NCI-H2081 (cell line): Measurements from ENCODE around the gene DERL3.

Experiments used
- DNase-seq, 2 experiments: peaks; one replicate each; lab custom pipeline; 2025; lab: John Stamatoyannopoulos, UW

The DERL3 gene

GRCh38 chr22:23831261-23831660 is 7.5 kb downstream of the DERL3 start:
- no peak for DNase-seq

GRCh38 chr22:23829845-23830372 is 8.9 kb downstream of the DERL3 start:
- DNase-seq: no peak

GRCh38 chr22:23828800-23829680 is 9.8 kb downstream of the DERL3 start:
- no peak for DNase-seq

- no peak for DNase-seq
Observed at GRCh38 chr22:23827351-23827995, 11.3 kb downstream of the DERL3 start.

GRCh38 chr22:23826510-23827350 is 12.1 kb downstream of the DERL3 start:
- no peak for DNase-seq

- DNase-seq: no peak
Observed at GRCh38 chr22:23825246-23825905, 13.4 kb downstream of the DERL3 start.

GRCh38 chr22:23824476-23825245 is 14.1 kb downstream of the DERL3 start:
- no peak for DNase-seq

- no peak for DNase-seq
Observed at GRCh38 chr22:23823331-23823791, 15.4 kb downstream of the DERL3 start.

- DNase-seq: no peak
Observed at GRCh38 chr22:23822101-23822671, 16.6 kb downstream of the DERL3 start.

- DNase-seq: no peak
Observed at GRCh38 chr22:23820748-23821211, 18.0 kb downstream of the DERL3 start.

- DNase-seq: no peak
Observed at GRCh38 chr22:23818541-23818940, 20.3 kb downstream of the DERL3 start.

GRCh38 chr22:23817146-23817545 is 21.7 kb downstream of the DERL3 start:
- no peak for DNase-seq

- no peak for DNase-seq
Observed at GRCh38 chr22:23816156-23816976, 22.4 kb downstream of the DERL3 start.

- DNase-seq: no peak
Observed at GRCh38 chr22:23815541-23816155, 23.2 kb downstream of the DERL3 start.

GRCh38 chr22:23812378-23812777 is 26.4 kb downstream of the DERL3 start:
- DNase-seq: no peak

GRCh38 chr22:23806837-23807236 is 32.0 kb downstream of the DERL3 start:
- DNase-seq: no peak

- no peak for DNase-seq
Observed at GRCh38 chr22:23804781-23805291, 34.0 kb downstream of the DERL3 start.

- DNase-seq: no peak
Observed at GRCh38 chr22:23803001-23803819, 35.6 kb downstream of the DERL3 start.
